ENCODE data around the gene UBE2H.
"Not testable (repeated sequence)": the region's sequence is repeated elsewhere in the genome, so short reads cannot be mapped to it uniquely, and the experiment has no call there.

The UBE2H gene

GRCh38 chr7:129866251-129866650, 86.5 kb downstream of the UBE2H start:
- DNase-seq = no peak

- no peak for DNase-seq
These were observed 86.9 kb downstream of the UBE2H start for GRCh38 chr7:129865925-129866201.

- no peak for DNase-seq
These were observed 87.5 kb downstream of the UBE2H start for GRCh38 chr7:129865093-129865924.

GRCh38 chr7:129864676-129865075, 88.1 kb downstream of the UBE2H start:
- DNase-seq = not testable (repeated sequence)

GRCh38 chr7:129864042-129864441, 88.7 kb downstream of the UBE2H start:
- DNase-seq = no peak

GRCh38 chr7:129862682-129863081, 90.1 kb downstream of the UBE2H start:
- no peak for DNase-seq

GRCh38 chr7:129860784-129861183, 92.0 kb downstream of the UBE2H start:
- DNase-seq = not testable (repeated sequence)

GRCh38 chr7:129859183-129859582, 93.6 kb downstream of the UBE2H start:
- DNase-seq = no peak

GRCh38 chr7:129858490-129858889, 94.3 kb downstream of the UBE2H start:
- no peak for DNase-seq

GRCh38 chr7:129857313-129857712, 95.4 kb downstream of the UBE2H start:
- no peak for DNase-seq

GRCh38 chr7:129855935-129856717, 96.6 kb downstream of the UBE2H start:
- no peak for DNase-seq

- DNase-seq = no peak
These were observed 97.5 kb downstream of the UBE2H start for GRCh38 chr7:129855234-129855673.

GRCh38 chr7:129854401-129854800, 98.4 kb downstream of the UBE2H start:
- DNase-seq = no peak

GRCh38 chr7:129853661-129854268, 99.0 kb downstream of the UBE2H start:
- DNase-seq = no peak

- no peak for DNase-seq
These were observed 101.0 kb downstream of the UBE2H start for GRCh38 chr7:129851809-129852208.

- no peak for DNase-seq
These were observed 101.6 kb downstream of the UBE2H start for GRCh38 chr7:129851174-129851573.

- no peak for DNase-seq
These were observed 104.3 kb downstream of the UBE2H start for GRCh38 chr7:129848436-129848835.

- DNase-seq = no peak
These were observed 106.8 kb downstream of the UBE2H start for GRCh38 chr7:129845972-129846327.

- no peak for DNase-seq
These were observed 107.4 kb downstream of the UBE2H start for GRCh38 chr7:129845178-129845971.

GRCh38 chr7:129843978-129844840, 108.6 kb downstream of the UBE2H start:
- no peak for DNase-seq

- DNase-seq = no peak
These were observed 109.3 kb downstream of the UBE2H start for GRCh38 chr7:129843365-129843898.

GRCh38 chr7:129841465-129841864, 111.3 kb downstream of the UBE2H start:
- DNase-seq = no peak

Data from hippocampal formation (tissue), 2 donors.